GM23338 (cell line): Measurements from ENCODE around the gene KRTAP12-1. TPM values are rescaled to one million over a fixed set of nuclear protein-coding genes. Genes with fewer than 3 reads are reported as not detected.
A peak's percentile ranks its signal among the peaks of the same experiment; 100 is the strongest.

ENCODE experiments used
- ATAC-seq: fragments of 200-7000 bp; cut with Tn5 transposase; 3 replicates; pipeline ENCODE4 v1.9.1; 2020
- DNase-seq: peaks from one replicate; pipeline ENCODE4 v3.0.0-alpha.2; 2015; ENCODE audit warnings: low spot score
- H2AFZ ChIP-seq: fragments of 200-600 bp; sonication (generic); 2 replicates; pipeline ENCODE4 v1.8.0; 2016; ENCODE audit warnings: antibody characterized with exemption, mild to moderate bottlenecking, moderate library complexity
- H3F3A ChIP-seq: fragments of 200-600 bp; sonication (generic); replicated peaks from 2 replicates; pipeline ENCODE4 v1.8.0; 2017; ENCODE audit warnings: antibody characterized with exemption, mixed run types, low read depth
- H3K27ac ChIP-seq: fragments of 200-600 bp; sonication (generic); 2 replicates; pipeline ENCODE4 v1.6.1; 2016; ENCODE audit warnings: low read depth
- H3K27me3 ChIP-seq: fragments of 200-600 bp; sonication (generic); 2 replicates; pipeline ENCODE4 v1.8.0; 2016; ENCODE audit warnings: mild to moderate bottlenecking, mixed run types, moderate library complexity; ENCODE audit not compliant: insufficient read depth
- H3K36me3 ChIP-seq: fragments of 200-600 bp; sonication (generic); 2 replicates; pipeline ENCODE4 v1.8.0; 2016; ENCODE audit warnings: mild to moderate bottlenecking; ENCODE audit not compliant: insufficient read depth
- H3K4me1 ChIP-seq: fragments of 200-600 bp; sonication (generic); 2 replicates; pipeline ENCODE4 v1.8.0; 2016; ENCODE audit warnings: mild to moderate bottlenecking, moderate library complexity; ENCODE audit not compliant: insufficient read depth
- H3K4me2 ChIP-seq: fragments of 200-600 bp; sonication (generic); 2 replicates; pipeline ENCODE4 v1.7.1; 2017; ENCODE audit warnings: mixed run types
- H3K4me3 ChIP-seq: fragments of 200-600 bp; sonication (generic); 2 replicates; pipeline ENCODE4 v1.6.1; 2016; ENCODE audit warnings: mixed run types
- H3K79me2 ChIP-seq: fragments of 200-600 bp; sonication (generic); replicated peaks from 2 replicates; pipeline ENCODE4 v1.8.0; 2017; ENCODE audit warnings: mild to moderate bottlenecking; ENCODE audit not compliant: insufficient read depth
- H3K9me2 ChIP-seq: fragments of 200-600 bp; sonication (generic); 2 replicates; pipeline ENCODE4 v1.8.0; 2017; ENCODE audit not compliant: insufficient read depth
- H4K20me1 ChIP-seq: fragments of 200-600 bp; sonication (generic); replicated peaks from 2 replicates; pipeline ENCODE4 v1.8.0; 2017; ENCODE audit warnings: mild to moderate bottlenecking; ENCODE audit not compliant: insufficient read depth
- H3K27ac Mint-ChIP-seq: 2 replicates; pipeline ENCODE4 v1.8.0; 2020; ENCODE audit warnings: inconsistent platforms, mild to moderate bottlenecking, moderate library complexity, mixed read lengths
- H3K27me3 Mint-ChIP-seq: 3 replicates; pipeline ENCODE4 v1.8.0; 2022; ENCODE audit warnings: low read depth, mild to moderate bottlenecking, moderate library complexity, mixed read lengths, inconsistent platforms; ENCODE audit not compliant: insufficient read depth, poor library complexity
- H3K36me3 Mint-ChIP-seq: 3 replicates; pipeline ENCODE4 v1.8.0; 2021; ENCODE audit warnings: low read depth, mild to moderate bottlenecking, inconsistent platforms, moderate library complexity, mixed read lengths
- H3K4me1 Mint-ChIP-seq: 3 replicates; pipeline ENCODE4 v1.8.0; 2020; ENCODE audit warnings: mild to moderate bottlenecking, inconsistent platforms, mixed read lengths
- H3K4me3 Mint-ChIP-seq: 3 replicates; pipeline ENCODE4 v1.8.0; 2021; ENCODE audit warnings: moderate library complexity, mild to moderate bottlenecking, inconsistent platforms, mixed read lengths
- H3K9me3 Mint-ChIP-seq: 3 replicates; pipeline ENCODE4 v1.8.0; 2020; ENCODE audit warnings: moderate library complexity, mild to moderate bottlenecking, inconsistent platforms, mixed read lengths
- CREB1 ChIP-seq: fragments of 250-450 bp; sonication (Bioruptor Pico); IDR thresholded peaks from 2 replicates; pipeline ENCODE4 v1.5.0; 2020; ENCODE audit warnings: low read depth, mild to moderate bottlenecking, moderate library complexity
- CTCF ChIP-seq, 2 experiments: fragments of 200-600 bp in 1 of 2; sonication (generic) in 1 of 2; conservative IDR thresholded peaks; 2 replicates each; pipeline versions ENCODE4 v1.5.1 to v1.6.1; 2016 to 2017; ENCODE audit warnings: antibody characterized with exemption in 2 of 2, low read depth in 2 of 2, mild to moderate bottlenecking in 2 of 2, moderate library complexity in 1 of 2
- EZH2 ChIP-seq: fragments of 200-600 bp; sonication (generic); IDR thresholded peaks from one replicate; pipeline ENCODE4 v1.8.0; 2017; ENCODE audit warnings: antibody characterized with exemption, mild to moderate bottlenecking, low read depth; ENCODE audit not compliant: unreplicated experiment
- EZH2phosphoT487 ChIP-seq: fragments of 200-600 bp; sonication (generic); IDR thresholded peaks from one replicate; pipeline ENCODE4 v1.8.1; 2018; ENCODE audit warnings: antibody characterized with exemption; ENCODE audit not compliant: unreplicated experiment
- JUNB ChIP-seq: IDR thresholded peaks from one replicate; pipeline ENCODE4 v1.6.1; 2016; ENCODE audit warnings: antibody characterized with exemption; ENCODE audit not compliant: unreplicated experiment
- NANOG ChIP-seq: IDR thresholded peaks from 2 replicates; pipeline ENCODE4 v1.6.1; 2016; ENCODE audit warnings: antibody characterized with exemption, borderline replicate concordance
- POLR2AphosphoS5 ChIP-seq: IDR thresholded peaks from 2 replicates; pipeline ENCODE4 v1.6.1; 2016; ENCODE audit warnings: antibody characterized with exemption, low read depth
- STAT1 ChIP-seq: IDR thresholded peaks from one replicate; pipeline ENCODE4 v1.6.1; 2016; ENCODE audit warnings: antibody characterized with exemption; ENCODE audit not compliant: unreplicated experiment
- ZNF114 ChIP-seq: fragments of 250-450 bp; sonication (Bioruptor Pico); IDR thresholded peaks from 2 replicates; pipeline ENCODE4 v1.5.0; 2020; ENCODE audit warnings: mild to moderate bottlenecking, moderate library complexity
- ZNF331 ChIP-seq: fragments of 250-450 bp; sonication (Bioruptor Pico); IDR thresholded peaks from 2 replicates; pipeline ENCODE4 v1.5.0; 2020; ENCODE audit warnings: low read depth, mild to moderate bottlenecking, moderate library complexity
- polyA plus RNA-seq: library from polyadenylated mRNA; unstranded; fragments of >200 nt; fragmentation: Nextera tagmentation; extraction: Ambion mirVana; gene quantifications from 2 replicates; pipeline ENCODE4 v1.2.1, GENCODE V29; 2016
- total RNA-seq: library from RNA; depleted of rRNA; stranded (reverse); fragments of >200 nt; shearing (Covaris generic); gene quantifications from 2 replicates; pipeline ENCODE4 v1.2.3, GENCODE V29; 2014
- TF ChIP-seq, protein P1 (sequence below): fragments of 250-450 bp; sonication (Bioruptor Pico); IDR thresholded peaks from 2 replicates; pipeline ENCODE4 v1.5.0; 2020; ENCODE audit warnings: mild to moderate bottlenecking, moderate library complexity
- TF ChIP-seq, protein P2 (sequence below): IDR thresholded peaks from one replicate; pipeline ENCODE4 v1.6.1; 2018; ENCODE audit warnings: antibody characterized with exemption; ENCODE audit not compliant: unreplicated experiment
- TF ChIP-seq, protein P3 (sequence below): IDR thresholded peaks from 2 replicates; pipeline ENCODE4 v1.6.1; 2016; ENCODE audit warnings: antibody characterized with exemption

The KRTAP12-1 gene
- total and polyA plus RNA-seq, 2 experiments from 2014 or later, result not detected

- Histone ChIP-seq H4K20me1 (no peaks in the 10 kb centered on the region), H3K27ac (no peak overlapping the region), H3K27me3 (no peaks in the 10 kb centered on the region), H3K4me1 (peaks cover 26% of the 10 kb centered on the region), H3K4me3 (no peak overlapping the region), H3K4me2 (peak overlapping the region; percentile 51; the same call in 1 of the 2 replicates), H3K9me2 (no peaks in the 10 kb centered on the region), H3F3A (no peaks in the 10 kb centered on the region), H3K36me3 (no peaks in the 10 kb centered on the region; the same call in 1 of the 2 replicates), H2AFZ (0 out of 2 replicates have a peak overlapping the region, but pooled peaks have one; percentile 69), H3K79me2 (no peaks in the 10 kb centered on the region)
- Mint-ChIP-seq H3K36me3 (0 out of 3 replicates have a peak, but pooled peaks cover 10% of the 10 kb centered on the region), H3K4me3 (no peak overlapping the region; the same call in 2 of the 3 replicates), H3K27me3 (peaks cover 19% of the 10 kb centered on the region), H3K9me3 (peaks cover 8% of the 10 kb centered on the region; the same call in 2 of the 3 replicates), H3K4me1 (peaks cover 62% of the 10 kb centered on the region), H3K27ac (0 out of 2 replicates have a peak overlapping the region, but pooled peaks have one; percentile 60)
- TF ChIP-seq, protein P1, sequence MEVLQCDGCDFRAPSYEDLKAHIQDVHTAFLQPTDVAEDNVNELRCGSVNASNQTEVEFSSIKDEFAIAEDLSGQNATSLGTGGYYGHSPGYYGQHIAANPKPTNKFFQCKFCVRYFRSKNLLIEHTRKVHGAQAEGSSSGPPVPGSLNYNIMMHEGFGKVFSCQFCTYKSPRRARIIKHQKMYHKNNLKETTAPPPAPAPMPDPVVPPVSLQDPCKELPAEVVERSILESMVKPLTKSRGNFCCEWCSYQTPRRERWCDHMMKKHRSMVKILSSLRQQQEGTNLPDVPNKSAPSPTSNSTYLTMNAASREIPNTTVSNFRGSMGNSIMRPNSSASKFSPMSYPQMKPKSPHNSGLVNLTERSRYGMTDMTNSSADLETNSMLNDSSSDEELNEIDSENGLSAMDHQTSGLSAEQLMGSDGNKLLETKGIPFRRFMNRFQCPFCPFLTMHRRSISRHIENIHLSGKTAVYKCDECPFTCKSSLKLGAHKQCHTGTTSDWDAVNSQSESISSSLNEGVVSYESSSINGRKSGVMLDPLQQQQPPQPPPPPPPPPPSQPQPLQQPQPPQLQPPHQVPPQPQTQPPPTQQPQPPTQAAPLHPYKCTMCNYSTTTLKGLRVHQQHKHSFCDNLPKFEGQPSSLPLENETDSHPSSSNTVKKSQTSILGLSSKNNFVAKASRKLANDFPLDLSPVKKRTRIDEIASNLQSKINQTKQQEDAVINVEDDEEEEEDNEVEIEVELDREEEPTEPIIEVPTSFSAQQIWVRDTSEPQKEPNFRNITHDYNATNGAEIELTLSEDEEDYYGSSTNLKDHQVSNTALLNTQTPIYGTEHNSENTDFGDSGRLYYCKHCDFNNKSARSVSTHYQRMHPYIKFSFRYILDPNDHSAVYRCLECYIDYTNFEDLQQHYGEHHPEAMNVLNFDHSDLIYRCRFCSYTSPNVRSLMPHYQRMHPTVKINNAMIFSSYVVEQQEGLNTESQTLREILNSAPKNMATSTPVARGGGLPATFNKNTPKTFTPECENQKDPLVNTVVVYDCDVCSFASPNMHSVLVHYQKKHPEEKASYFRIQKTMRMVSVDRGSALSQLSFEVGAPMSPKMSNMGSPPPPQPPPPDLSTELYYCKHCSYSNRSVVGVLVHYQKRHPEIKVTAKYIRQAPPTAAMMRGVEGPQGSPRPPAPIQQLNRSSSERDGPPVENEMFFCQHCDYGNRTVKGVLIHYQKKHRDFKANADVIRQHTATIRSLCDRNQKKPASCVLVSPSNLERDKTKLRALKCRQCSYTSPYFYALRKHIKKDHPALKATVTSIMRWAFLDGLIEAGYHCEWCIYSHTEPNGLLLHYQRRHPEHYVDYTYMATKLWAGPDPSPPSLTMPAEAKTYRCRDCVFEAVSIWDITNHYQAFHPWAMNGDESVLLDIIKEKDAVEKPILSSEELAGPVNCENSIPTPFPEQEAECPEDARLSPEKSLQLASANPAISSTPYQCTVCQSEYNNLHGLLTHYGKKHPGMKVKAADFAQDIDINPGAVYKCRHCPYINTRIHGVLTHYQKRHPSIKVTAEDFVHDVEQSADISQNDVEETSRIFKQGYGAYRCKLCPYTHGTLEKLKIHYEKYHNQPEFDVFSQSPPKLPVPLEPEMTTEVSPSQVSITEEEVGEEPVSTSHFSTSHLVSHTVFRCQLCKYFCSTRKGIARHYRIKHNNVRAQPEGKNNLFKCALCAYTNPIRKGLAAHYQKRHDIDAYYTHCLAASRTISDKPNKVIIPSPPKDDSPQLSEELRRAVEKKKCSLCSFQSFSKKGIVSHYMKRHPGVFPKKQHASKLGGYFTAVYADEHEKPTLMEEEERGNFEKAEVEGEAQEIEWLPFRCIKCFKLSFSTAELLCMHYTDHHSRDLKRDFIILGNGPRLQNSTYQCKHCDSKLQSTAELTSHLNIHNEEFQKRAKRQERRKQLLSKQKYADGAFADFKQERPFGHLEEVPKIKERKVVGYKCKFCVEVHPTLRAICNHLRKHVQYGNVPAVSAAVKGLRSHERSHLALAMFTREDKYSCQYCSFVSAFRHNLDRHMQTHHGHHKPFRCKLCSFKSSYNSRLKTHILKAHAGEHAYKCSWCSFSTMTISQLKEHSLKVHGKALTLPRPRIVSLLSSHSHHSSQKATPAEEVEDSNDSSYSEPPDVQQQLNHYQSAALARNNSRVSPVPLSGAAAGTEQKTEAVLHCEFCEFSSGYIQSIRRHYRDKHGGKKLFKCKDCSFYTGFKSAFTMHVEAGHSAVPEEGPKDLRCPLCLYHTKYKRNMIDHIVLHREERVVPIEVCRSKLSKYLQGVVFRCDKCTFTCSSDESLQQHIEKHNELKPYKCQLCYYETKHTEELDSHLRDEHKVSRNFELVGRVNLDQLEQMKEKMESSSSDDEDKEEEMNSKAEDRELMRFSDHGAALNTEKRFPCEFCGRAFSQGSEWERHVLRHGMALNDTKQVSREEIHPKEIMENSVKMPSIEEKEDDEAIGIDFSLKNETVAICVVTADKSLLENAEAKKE, result no peak
- TF ChIP-seq, protein P2, sequence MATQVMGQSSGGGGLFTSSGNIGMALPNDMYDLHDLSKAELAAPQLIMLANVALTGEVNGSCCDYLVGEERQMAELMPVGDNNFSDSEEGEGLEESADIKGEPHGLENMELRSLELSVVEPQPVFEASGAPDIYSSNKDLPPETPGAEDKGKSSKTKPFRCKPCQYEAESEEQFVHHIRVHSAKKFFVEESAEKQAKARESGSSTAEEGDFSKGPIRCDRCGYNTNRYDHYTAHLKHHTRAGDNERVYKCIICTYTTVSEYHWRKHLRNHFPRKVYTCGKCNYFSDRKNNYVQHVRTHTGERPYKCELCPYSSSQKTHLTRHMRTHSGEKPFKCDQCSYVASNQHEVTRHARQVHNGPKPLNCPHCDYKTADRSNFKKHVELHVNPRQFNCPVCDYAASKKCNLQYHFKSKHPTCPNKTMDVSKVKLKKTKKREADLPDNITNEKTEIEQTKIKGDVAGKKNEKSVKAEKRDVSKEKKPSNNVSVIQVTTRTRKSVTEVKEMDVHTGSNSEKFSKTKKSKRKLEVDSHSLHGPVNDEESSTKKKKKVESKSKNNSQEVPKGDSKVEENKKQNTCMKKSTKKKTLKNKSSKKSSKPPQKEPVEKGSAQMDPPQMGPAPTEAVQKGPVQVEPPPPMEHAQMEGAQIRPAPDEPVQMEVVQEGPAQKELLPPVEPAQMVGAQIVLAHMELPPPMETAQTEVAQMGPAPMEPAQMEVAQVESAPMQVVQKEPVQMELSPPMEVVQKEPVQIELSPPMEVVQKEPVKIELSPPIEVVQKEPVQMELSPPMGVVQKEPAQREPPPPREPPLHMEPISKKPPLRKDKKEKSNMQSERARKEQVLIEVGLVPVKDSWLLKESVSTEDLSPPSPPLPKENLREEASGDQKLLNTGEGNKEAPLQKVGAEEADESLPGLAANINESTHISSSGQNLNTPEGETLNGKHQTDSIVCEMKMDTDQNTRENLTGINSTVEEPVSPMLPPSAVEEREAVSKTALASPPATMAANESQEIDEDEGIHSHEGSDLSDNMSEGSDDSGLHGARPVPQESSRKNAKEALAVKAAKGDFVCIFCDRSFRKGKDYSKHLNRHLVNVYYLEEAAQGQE, result no peak
- TF ChIP-seq ZNF331 (CRISPR knock-in tag) (no peak), CREB1 (CRISPR knock-in tag) (no peak), EZH2phosphoT487 (no peak), POLR2AphosphoS5 (no peak), CTCF (conservative IDR thresholded peaks at IDR 0.05; ENCODE audit: low read depth in 2 of 2) (no peak), EZH2 (no peak), ZNF114 (CRISPR knock-in tag) (no peak), STAT1 (no peak), NANOG (no peak), JUNB (no peak)
- TF ChIP-seq, protein P3, sequence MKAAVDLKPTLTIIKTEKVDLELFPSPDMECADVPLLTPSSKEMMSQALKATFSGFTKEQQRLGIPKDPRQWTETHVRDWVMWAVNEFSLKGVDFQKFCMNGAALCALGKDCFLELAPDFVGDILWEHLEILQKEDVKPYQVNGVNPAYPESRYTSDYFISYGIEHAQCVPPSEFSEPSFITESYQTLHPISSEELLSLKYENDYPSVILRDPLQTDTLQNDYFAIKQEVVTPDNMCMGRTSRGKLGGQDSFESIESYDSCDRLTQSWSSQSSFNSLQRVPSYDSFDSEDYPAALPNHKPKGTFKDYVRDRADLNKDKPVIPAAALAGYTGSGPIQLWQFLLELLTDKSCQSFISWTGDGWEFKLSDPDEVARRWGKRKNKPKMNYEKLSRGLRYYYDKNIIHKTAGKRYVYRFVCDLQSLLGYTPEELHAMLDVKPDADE, result no peak
- ATAC-seq, result peak; percentile 58
- DNase-seq, result peak; percentile 61
Observed at GRCh38 chr21:44697811-44698734, 16.1 kb upstream of the KRTAP12-1 start.
